Vagina (tissue), 2 donors: ENCODE results near the gene SLC16A12.

Source experiments
- POLR2A ChIP-seq, 2 donors: fragments of 450-650 bp; IDR thresholded peaks; one replicate each; pipeline ENCODE4 v1.6.1; 2017; ENCODE audit warnings: antibody characterized with exemption in 2 of 2, mild to moderate bottlenecking in 2 of 2, moderate library complexity in 2 of 2
- POLR2AphosphoS5 ChIP-seq, 2 donors: sonication (generic); formaldehyde crosslinking; IDR thresholded peaks; one replicate each; pipeline ENCODE4 v1.9.0; 2017; ENCODE audit warnings: antibody characterized with exemption in 2 of 2, mild to moderate bottlenecking in 2 of 2, low read depth in 1 of 2; ENCODE audit not compliant: insufficient read depth in 1 of 2
- TF ChIP-seq, protein P1 (sequence below), 3 experiments: fragments of 450-650 bp in 2 of 3; fragments of 200-600 bp in 1 of 3; sonication (generic) in 1 of 3; IDR thresholded peaks; one replicate each; pipeline ENCODE4 v1.5.1; 2017 to 2019; ENCODE audit warnings: antibody characterized with exemption in 3 of 3, mild to moderate bottlenecking in 2 of 3, moderate library complexity in 2 of 3

DNA sequence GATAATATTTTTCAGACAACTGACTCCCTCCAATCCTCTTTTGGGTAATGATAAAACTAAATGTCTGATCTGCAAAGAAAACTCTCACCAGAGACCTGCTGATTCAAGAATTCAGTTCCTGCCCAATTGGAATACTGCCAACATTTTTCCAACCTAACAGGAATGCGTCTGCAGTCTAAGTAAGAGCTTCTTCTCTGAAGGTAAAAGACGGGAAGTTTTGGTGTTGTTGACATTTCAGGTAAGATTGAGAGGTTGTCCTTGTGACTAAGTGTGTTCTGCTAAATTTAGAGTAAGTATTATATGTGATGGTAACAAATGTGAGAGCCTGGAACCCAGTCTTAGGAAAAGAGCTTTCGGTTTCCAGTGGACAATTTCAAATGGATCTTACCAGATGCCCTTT, 103.4 kb downstream of the SLC16A12 start:
- TF ChIP-seq, protein P1, sequence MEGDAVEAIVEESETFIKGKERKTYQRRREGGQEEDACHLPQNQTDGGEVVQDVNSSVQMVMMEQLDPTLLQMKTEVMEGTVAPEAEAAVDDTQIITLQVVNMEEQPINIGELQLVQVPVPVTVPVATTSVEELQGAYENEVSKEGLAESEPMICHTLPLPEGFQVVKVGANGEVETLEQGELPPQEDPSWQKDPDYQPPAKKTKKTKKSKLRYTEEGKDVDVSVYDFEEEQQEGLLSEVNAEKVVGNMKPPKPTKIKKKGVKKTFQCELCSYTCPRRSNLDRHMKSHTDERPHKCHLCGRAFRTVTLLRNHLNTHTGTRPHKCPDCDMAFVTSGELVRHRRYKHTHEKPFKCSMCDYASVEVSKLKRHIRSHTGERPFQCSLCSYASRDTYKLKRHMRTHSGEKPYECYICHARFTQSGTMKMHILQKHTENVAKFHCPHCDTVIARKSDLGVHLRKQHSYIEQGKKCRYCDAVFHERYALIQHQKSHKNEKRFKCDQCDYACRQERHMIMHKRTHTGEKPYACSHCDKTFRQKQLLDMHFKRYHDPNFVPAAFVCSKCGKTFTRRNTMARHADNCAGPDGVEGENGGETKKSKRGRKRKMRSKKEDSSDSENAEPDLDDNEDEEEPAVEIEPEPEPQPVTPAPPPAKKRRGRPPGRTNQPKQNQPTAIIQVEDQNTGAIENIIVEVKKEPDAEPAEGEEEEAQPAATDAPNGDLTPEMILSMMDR (IDR thresholded peaks at IDR 0.05) = no peak
- TF ChIP-seq POLR2A (IDR thresholded peaks at IDR 0.05) (no peak), POLR2AphosphoS5 (IDR thresholded peaks at IDR 0.05; ENCODE audit: insufficient read depth in 1 of 2, low read depth in 1 of 2) (no peak)
